ENCODE results near the gene ZNF774.

DNA sequence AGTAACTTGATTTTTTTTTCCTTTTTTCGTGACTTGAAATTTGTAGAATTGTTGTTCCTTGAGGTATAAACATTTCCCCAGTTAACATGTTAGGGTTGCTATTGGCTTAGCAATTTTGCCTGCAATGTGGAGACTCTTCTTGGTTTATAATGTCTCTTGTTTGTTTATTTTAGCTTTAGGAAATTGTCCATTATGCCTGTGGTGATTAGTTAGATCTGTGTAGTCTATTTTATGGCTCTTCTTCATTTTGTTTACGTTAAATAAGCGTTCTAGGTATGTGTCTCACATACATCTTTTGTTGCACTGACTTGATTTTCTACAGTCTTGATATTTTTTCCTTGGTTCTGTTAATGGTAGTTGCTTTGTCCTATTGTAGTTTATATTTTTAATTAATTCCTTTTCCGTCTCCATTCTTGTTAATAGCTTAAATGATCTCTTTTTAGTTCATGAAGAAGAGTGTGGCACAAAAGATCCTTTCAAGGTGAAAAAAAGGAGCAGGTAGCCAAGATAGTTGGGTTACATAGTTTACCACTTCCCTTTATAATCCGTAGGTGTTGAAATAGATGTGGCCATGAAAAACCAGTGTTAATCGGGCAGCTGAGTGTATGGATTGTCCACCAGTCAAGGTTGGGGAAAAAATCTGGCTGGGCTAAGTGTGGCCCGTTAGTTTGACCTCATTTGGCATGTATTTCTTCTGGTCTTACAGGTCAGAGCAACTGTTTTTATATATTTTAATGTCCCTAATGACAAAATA, 48.1 kb downstream of the ZNF774 start:
- no peak for TF ChIP-seq POLR2A (IDR thresholded peaks at IDR 0.05)
- TF ChIP-seq CTCF (IDR thresholded peaks at IDR 0.05), result no peak
